Epidermal melanocyte (primary cell): Measurements from ENCODE around the gene POU2F1.

Experiments used
- DNase-seq: peaks from one replicate; pipeline ENCODE4 v3.0.0; 2011; ENCODE audit warnings: low spot score; ENCODE audit not compliant: insufficient read length

POU2F1 gene

DNA sequence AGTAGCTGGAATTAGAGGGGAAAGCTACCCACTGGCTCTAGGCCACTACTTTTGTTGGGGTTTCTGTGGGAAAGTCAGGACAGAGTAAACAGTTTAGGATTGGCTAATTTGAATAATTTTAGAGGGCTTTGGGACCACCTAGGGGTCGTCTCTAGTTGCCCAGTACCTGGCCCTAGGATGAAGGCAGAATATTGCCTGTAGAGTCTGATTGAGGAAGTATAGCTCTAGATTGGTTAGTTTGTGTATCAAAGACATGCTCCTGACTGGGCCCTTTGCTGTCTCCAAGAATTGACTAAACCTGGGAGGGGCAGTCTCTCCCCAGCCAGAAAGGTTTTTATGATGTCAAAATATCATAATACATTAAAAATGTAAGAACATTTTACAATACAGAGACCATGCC lies 142.0 kb downstream of the POU2F1 start:
- DNase-seq, result no peak

DNA sequence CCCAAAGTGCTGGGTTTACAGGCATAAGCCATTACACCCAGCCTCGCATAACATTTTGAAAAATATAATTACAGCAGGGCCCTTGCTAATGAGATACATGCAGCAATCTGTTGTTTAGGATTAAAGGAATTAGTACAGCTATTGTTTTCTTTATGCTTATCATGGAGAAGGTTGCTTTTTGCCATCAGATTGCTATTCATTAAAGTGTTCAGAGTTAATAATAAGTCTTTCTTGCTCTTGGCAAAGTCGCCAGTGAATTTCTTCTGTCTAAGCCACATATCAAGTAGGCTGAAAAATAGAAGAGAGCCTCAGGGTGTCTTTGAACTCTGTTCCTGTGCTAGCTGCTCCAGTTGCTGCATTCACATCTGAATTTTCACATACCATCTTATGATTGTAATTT lies 144.1 kb downstream of the POU2F1 start:
- DNase-seq, result no peak

DNA sequence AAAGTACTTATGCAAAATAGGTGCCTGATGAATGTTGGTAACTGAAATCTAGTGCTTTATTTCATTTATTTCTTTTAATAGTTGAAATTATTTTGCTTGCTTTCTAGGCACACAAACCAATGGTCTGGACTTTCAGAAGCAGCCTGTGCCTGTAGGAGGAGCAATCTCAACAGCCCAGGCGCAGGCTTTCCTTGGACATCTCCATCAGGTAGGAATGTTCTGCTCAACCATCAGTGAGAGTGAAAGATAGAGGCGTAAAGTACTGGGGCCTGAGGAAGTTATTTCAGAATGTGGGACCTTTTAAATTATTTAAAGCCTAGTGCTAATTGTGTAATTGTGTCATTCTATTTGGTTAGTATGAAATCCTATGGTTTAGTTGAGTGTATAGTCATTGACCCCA lies 144.7 kb downstream of the POU2F1 start:
- no peak for DNase-seq

DNA sequence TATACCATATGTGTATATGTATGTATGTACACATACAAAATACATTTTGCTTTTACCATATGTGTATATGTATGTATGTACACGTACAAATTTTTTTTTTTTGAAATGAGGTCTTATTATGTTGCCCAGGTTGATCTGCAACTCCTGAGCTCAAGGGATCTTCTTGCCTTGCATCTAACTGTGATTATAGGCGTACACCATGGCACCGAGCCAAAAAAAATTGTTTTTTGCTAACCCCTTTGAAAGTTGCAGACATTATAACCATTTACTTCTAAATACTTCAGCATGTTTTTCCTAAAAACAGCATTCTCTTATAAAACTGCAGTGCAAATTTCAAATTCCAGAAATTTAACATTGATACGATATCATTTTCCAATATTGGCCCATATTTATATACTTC lies 147.0 kb downstream of the POU2F1 start:
- DNase-seq, result no peak

DNA sequence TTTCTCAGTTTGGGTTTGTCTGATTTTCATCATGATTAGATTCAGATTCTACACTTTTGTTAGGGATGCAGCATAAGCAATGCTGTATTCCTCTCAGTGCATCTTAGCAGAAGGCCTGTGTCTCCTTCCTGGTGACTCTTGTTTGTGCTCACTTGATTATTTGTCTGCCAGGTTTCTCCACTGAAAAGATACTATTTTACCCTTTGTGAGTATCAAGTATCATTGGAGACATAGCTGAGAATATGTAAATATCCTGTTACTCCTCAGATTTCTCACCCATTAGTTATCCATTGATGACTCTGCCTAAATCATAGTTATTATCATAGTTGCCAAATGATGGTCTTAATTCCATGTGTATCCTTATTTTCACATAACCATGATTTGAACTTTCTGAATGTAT lies 148.5 kb downstream of the POU2F1 start:
- DNase-seq, result no peak

DNA sequence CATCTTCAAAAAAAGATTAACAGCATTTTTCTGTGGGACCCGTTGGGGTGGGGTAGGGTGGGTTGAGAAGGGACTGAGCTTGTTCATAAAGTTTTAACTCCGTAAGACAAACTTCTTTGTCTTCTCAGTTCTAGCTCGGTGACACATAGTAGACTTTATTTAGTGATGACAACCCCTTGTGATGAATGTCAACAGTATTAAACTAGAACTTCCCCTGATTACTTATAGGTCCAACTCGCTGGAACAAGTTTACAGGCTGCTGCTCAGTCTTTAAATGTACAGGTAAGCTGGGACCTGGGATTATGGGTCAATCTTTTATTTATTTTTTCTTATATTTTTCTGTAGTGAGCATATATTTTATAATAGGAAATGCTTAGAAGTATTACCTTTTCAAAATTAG lies 149.2 kb downstream of the POU2F1 start:
- DNase-seq, result no peak

DNA sequence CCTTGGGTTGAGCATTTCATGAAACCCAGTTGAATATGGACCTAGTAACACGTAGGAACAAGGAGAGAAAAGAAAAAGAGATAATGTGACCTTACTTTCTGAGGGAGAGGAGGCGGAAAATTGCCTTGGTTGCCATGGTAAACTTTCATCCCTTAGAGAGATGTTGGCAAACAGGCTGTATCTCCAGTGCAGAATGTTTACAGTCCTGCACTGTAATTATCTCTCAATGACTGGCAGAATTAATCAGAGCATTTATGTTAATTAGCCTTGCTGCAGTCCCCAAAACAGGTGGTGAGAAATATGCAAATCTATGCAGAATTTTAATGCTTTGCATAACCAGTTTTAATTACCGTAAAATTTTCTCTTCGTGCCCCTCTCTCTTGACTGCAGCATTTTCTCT lies 150.3 kb downstream of the POU2F1 start:
- DNase-seq, result no peak

DNA sequence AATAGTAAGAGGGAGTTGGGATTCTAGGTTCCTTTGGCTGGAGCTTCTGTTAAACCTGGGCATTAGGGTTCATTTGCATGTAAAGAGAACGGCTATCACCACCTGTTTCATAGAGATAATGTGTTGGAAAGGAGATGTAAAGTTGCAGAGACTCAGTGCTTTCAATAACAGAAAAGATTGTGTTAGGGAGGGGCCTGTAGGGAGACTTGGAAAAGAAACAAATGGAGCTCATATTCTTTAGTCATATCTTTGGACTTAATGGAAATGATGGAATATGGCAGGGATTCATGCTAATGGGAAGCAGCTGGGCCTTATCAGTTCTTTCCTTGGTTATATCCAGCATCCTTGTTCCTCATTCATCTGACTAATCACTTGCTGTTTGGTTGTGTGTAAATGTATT lies 152.7 kb downstream of the POU2F1 start:
- DNase-seq, result no peak

DNA sequence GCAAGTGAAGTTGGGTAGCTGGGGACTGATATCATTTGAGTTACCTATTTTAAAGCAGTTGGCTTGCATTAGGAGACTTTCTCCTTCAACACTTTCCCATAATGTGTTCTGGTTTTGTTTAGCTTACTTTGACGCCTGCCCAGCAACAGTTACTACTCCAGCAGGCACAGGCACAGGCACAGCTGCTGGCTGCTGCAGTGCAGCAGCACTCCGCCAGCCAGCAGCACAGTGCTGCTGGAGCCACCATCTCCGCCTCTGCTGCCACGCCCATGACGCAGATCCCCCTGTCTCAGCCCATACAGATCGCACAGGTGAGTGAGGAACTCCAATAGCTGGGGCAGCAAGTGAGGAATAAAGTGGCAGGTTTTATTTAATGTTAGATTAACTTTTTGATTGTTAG lies 153.3 kb downstream of the POU2F1 start:
- DNase-seq, result no peak

DNA sequence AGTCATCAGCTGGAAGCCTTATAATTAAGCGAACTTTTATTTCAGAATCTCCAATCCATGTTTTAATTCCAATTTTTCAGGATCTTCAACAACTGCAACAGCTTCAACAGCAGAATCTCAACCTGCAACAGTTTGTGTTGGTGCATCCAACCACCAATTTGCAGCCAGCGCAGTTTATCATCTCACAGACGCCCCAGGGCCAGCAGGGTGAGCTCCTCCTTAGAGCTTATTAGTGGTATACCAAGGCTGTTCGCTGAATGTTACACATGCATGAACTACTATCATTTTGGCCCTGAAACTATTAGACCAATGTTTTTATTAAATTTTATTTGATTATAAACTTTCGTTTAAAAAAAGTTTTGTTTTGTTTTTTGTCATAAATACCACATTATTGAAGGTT lies 155.3 kb downstream of the POU2F1 start:
- DNase-seq, result no peak

DNA sequence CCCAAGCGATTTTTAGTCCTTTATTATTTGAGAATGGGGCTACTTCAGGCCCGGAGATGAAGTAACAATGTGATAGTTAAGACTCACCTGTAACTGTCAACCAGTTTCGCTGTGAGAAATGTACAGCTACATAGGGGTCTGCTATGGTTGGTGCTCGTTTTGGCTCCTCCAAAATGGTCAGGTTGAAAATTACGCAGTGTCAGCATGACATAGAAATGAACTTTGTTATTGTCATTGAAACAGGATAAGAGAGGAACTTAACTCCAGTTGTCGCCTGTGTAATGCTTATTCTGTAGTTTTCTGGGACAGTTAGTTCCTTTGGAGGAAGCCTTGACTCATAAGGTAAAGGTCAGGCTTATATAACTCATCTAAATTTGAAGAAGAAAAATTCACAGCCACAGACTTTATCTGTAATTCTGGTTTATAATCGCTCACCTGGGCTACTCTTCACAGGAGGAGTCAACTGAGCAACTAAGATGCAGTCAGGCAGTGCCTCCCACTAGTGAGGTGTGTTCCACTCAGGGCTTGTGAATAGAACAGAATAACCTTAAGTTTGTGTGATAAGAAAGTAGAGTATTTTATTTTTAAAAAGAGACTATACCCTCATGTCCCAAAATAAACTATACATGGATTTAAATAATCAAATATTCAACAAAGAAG lies 166.7 kb downstream of the POU2F1 start:
- DNase-seq, result no peak

DNA sequence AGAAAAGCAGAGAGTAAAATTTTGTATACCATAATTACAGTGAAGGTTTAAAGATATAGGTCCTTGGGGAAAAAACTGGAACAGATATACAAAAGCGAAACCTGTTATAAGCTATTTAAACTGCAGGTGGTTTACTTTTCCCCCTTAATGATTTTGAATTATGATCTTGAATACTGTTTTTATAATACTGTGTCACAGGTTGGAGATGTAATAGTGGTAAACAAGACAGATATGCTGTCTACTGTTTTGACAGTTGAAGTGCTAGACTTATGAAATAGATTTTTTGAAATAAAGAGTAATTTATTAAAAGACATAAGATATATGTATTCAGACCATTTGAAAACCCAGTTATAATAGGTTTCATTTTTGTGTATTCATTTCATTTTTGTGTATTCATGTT lies 168.3 kb downstream of the POU2F1 start:
- no peak for DNase-seq

DNA sequence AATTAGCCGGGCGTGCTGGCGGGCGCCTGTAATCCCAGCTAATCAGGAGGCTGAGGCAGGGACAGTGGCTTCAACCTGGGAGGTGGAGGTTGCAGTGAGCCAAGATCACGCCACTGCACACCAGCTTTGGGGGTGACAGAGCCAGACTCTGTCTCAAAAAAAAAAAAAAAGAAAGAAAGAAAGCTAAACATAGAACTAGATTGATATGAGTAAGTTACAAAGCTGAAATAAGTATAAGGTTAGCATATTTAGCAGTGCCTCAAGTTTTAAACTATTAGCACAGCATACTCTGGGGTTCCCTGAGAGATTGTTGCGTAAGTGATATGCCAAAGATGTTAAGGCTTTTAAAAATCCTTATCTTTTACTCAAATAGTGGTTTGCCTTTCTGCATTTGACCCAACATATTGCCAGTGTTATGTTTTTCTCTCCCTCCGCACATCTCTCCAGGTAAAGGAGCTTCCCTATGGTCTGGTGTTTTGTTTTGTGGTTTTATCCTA lies 171.6 kb downstream of the POU2F1 start:
- no peak for DNase-seq

DNA sequence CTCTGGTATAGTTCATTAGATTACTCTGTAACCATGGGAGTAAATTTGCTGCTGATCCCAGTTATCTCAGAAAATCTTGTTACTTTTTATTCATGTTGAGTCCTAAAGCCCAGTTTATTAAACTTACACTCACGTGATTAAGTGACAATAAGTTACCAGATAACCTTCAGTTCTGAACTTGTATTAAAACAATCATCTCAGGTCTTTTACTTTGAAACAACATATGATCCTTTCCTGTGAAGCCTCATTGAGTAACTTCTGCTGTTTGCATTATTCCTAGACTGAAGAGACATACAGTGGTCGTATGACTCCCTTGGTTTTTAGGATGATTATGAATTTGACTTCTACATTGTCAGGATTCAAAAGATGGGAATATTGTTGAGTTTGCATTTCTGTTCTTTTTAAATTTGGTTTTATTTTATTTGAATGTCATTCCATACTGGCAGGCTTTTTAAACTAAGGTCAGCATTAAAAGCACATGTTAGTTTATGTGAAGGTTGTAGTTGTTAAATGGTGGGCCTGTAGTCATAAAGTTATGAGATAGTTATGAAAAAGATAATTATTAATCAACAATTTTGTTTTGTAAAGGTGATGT lies 179.8 kb downstream of the POU2F1 start:
- no peak for DNase-seq

DNA sequence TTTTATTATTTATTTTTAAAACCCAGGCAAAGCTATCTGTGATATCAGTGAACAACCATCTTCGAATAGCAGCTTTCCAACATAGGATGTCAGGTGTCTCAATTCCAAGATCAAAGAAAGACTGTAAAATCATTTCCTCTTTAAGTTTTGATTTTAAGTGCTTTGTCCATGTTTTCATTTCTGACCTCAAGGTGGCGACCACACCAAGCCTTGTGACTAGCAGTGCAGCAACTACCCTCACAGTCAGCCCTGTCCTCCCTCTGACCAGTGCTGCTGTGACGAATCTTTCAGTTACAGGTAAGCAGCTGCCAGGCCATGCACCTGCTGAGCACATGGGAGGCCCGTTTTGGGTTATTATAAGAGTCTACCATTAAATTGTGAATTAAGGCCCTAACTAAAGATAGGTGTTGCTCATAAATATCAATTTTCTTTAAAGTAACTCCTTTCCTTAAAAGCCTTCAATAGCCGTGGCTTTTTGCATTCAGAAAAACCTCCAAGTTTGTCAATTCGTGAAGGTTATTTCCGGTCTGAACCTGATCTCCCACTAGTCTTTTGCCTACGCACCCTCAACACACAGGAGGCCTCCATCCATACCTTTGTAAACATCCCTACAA lies 180.7 kb downstream of the POU2F1 start:
- no peak for DNase-seq

DNA sequence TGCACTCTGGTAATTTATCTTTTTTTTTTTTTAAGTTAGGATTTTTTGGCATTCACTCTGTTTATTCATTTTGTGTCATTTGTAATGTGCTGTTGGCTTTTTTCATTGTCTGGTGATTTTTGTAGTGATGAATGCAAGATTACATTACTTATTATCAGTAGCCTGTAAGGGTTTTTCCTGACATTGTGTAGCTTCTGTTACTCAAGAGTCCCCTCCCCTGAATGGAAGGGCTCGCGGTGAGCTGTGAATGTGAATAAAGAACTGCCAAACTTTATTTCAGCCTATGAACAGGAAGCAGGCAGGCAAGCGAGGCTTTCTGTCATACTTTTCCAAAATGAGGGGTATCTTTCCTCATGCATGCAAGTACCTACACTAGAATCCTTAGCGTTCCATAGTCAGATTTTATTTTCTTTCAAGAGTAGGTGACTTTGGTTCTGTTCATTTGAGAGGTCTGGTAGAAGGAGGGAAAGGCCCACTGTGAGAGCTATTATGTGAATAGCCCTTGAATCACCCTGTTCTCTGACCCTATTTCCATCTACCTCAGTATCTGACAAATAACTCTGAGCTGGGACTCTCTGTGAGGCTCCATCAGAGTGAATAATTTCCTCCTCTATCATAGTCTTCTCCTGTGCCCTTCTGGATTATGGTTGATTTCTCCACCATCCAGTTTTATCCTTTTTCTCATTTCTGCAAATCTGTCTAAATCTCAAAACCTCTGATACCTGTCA lies 183.6 kb downstream of the POU2F1 start:
- no peak for DNase-seq

DNA sequence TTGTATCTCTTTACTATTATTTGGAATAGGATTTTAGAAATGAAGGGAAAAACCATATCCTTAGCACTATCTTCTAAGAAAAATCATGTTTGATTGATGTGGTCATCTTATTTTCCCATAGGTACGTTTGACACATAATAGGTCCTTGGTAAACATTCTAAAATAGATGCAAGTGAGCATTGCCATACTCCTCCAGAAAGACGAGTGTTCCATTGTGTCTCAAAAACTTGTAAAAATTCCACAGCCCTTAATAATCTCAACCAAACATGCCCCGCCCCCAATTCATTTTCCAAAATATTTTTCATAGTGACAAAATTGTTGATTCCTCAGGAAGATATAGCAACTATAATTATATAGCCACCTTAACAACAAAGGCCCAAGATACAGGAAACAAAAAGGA lies 184.2 kb downstream of the POU2F1 start:
- DNase-seq, result no peak

DNA sequence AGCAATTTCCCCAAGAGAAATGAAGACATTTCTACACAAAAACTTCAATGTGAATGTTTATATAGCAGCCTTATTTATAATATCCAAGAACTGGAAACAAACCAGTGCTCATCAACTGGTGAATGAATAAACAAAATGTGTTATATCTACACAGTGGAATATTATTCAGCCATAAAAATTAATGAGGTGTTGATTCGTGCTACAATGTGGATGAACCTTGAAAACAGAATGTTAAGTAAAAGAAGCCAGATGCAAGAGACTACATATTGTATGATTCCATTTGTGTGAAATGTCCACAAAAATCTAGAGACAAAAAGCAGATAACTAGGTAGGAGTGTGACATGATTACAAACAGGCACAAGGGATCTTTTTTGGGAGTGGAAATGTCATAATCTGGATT lies 187.7 kb downstream of the POU2F1 start:
- no peak for DNase-seq

DNA sequence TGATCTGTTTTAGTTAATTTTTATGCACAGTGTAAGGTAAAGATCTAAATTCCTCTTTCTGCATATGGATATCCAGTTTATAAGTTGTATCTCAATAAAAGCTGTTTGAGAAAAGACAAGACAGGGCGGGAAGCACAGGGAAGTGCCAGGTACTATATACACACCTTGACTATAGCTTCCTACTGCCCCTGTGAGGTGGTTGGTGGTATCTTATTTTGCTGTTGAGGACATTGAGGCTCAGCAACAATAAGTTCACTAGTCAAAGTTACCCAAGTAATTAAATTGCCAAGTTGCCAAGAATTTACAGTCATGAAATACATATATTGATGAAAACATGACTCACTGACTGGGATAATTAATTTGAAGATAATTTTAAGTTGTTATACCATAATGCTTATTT lies 188.5 kb downstream of the POU2F1 start:
- DNase-seq, result no peak

DNA sequence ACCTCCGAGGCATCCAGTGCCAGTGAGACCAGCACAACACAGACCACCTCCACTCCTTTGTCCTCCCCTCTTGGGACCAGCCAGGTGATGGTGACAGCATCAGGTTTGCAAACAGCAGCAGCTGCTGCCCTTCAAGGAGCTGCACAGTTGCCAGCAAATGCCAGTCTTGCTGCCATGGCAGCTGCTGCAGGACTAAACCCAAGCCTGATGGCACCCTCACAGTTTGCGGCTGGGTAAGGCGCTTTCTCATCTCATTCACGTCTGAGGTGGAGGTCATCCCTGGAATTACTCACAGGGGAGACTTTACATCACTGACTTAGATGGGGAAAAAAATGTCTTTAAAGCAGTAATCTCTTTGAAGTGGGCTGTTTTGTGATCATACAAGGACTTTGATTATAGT lies 191.4 kb downstream of the POU2F1 start:
- no peak for DNase-seq

DNA sequence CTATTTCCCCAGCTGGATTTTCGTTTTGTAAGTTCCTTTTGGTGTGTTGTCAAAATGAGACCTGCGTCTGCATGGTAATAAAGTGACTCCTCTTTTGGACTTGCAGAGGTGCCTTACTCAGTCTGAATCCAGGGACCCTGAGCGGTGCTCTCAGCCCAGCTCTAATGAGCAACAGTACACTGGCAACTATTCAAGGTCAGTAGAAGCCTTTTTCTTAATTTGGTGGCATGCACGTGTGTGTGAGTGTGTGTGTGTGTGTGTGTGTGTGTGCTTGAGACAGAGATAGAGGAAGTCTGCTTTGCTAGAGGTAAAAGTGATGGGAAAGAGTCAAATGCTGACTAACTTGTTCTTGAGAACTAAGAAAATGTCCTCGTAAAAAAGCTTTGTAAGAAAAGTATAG lies 192.2 kb downstream of the POU2F1 start:
- no peak for DNase-seq

DNA sequence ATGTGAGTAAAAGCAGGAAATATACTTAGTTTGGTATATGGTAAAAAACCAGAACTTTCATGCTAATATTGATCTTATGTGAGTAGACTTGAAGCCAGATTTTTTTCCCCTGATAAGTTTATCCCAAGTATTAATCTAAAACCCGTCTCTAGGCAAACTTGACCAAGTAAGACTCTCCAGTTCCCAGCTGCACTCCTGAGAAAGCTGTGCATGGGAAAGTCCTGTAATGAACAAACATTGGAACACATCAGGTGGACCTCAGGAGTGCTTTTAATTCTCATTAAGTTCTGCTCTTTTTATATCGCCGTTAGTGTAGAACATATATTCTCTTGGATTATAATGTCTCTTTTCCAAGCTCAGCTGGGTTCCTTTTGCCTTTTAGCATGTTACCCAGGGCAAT lies 192.6 kb downstream of the POU2F1 start:
- no peak for DNase-seq
